Urinary bladder (tissue), 4 donors: ENCODE measurements around the gene GSKIP. TPM values are rescaled to one million over a fixed set of nuclear protein-coding genes. Genes with fewer than 3 reads are reported as not detected.

ENCODE experiments used
- DNase-seq: peaks from one replicate; pipeline ENCODE4 v3.0.0-alpha.2; 2015; ENCODE audit errors: extremely low spot score
- H3K27ac ChIP-seq: one replicate; pipeline ENCODE4 v1.5.1; 2013; ENCODE audit warnings: low read depth, mild to moderate bottlenecking, moderate library complexity
- H3K36me3 ChIP-seq: one replicate; pipeline ENCODE4 v1.6.1; 2013; ENCODE audit warnings: mild to moderate bottlenecking, moderate library complexity; ENCODE audit not compliant: insufficient read depth
- H3K4me1 ChIP-seq: one replicate; pipeline ENCODE4 v1.6.1; 2013; ENCODE audit warnings: mild to moderate bottlenecking, moderate library complexity; ENCODE audit not compliant: insufficient read depth
- H3K4me3 ChIP-seq: one replicate; pipeline ENCODE4 v1.5.1; 2013; ENCODE audit warnings: low read depth, low read length
- WGBS: extraction: QIAGEN DNeasy Blood & Tissue Kit; methylation state at CpG from one replicate; pipeline ENCODE4 v1.1.7; 2013; 5-methylcytosine and 5-hydroxymethylcytosine counted together
- polyA plus RNA-seq: library from polyadenylated mRNA; stranded (reverse); fragments of 200-250 nt; gene quantifications from one replicate; pipeline ENCODE4 v1.2.3, GENCODE V29; 2013
- small RNA-seq: library from RNA; depleted of rRNA; stranded (forward); fragments of <200 nt; gene quantifications from one replicate; pipeline ENCODE3, GENCODE V24; 2014
- total RNA-seq: library from RNA; depleted of rRNA; stranded (reverse); fragments of >200 nt; gene quantifications from one replicate; pipeline ENCODE4 v1.2.3, GENCODE V29; 2014
- donor health status: healthy with polysubstance abuse.
- donor health status: healthy.

GSKIP gene
- total and polyA plus RNA-seq, 2 donors = 16.9 to 29.2 TPM

- Histone ChIP-seq H3K4me3 (no peak overlapping the region), H3K4me1 (no peaks in the 10 kb centered on the region), H3K36me3 (no peaks in the 10 kb centered on the region), H3K27ac (no peak overlapping the region)
- DNase-seq = no peak
- WGBS = 85% methylated on average over 5 of the region's 5 CpGs
Observed at GRCh38 chr14:96413526-96413925, 50.2 kb downstream of the GSKIP start.

GRCh38 chr14:96415559-96415958 is 52.2 kb downstream of the GSKIP start:
- 96% methylated on average over 2 of the region's 2 CpGs for WGBS
- Histone ChIP-seq H3K4me1 (no peaks in the 10 kb centered on the region), H3K27ac (no peak overlapping the region), H3K36me3 (no peaks in the 10 kb centered on the region), H3K4me3 (no peak overlapping the region)
- DNase-seq = no peak

- H3K27ac ChIP-seq = no peak overlapping the region
- H3K36me3 ChIP-seq = no peaks in the 10 kb centered on the region
- DNase-seq = no peak
- WGBS = 58% methylated on average over 1 of the region's 1 CpG
- no peaks in the 10 kb centered on the region for H3K4me1 ChIP-seq
- H3K4me3 ChIP-seq = no peak overlapping the region
Observed at GRCh38 chr14:96416292-96416691, 53.0 kb downstream of the GSKIP start.

- DNase-seq = no peak
- 86% methylated on average over 2 of the region's 2 CpGs for WGBS
- Histone ChIP-seq H3K4me1 (no peaks in the 10 kb centered on the region), H3K27ac (no peak overlapping the region), H3K4me3 (no peak overlapping the region), H3K36me3 (no peaks in the 10 kb centered on the region)
Observed at GRCh38 chr14:96417254-96417653, 53.9 kb downstream of the GSKIP start.

- H3K4me3 ChIP-seq = no peak overlapping the region
- no peak overlapping the region for H3K27ac ChIP-seq
- no peaks in the 10 kb centered on the region for H3K4me1 ChIP-seq
- no peak for DNase-seq
- no peaks in the 10 kb centered on the region for H3K36me3 ChIP-seq
- WGBS = 94% methylated on average over 4 of the region's 4 CpGs
Observed at GRCh38 chr14:96418075-96418474, 54.7 kb downstream of the GSKIP start.

GRCh38 chr14:96421236-96421635 is 57.9 kb downstream of the GSKIP start:
- no peak for DNase-seq
- 83% methylated on average over 6 of the region's 6 CpGs for WGBS
- Histone ChIP-seq H3K36me3 (no peaks in the 10 kb centered on the region), H3K27ac (no peak overlapping the region), H3K4me3 (no peak overlapping the region), H3K4me1 (no peaks in the 10 kb centered on the region)

GRCh38 chr14:96422992-96423391 is 59.7 kb downstream of the GSKIP start:
- Histone ChIP-seq H3K36me3 (no peaks in the 10 kb centered on the region), H3K4me3 (no peak overlapping the region), H3K4me1 (no peaks in the 10 kb centered on the region), H3K27ac (no peak overlapping the region)
- WGBS = 80% methylated on average over 5 of the region's 5 CpGs
- DNase-seq = no peak

- H3K27ac ChIP-seq = no peak overlapping the region
- 56% methylated on average over 25 of the region's 25 CpGs for whole genome bisulfite sequencing
- H3K4me1 ChIP-seq = no peaks in the 10 kb centered on the region
- DNase-seq = no peak
- peak overlapping the region; percentile 24 for H3K4me3 ChIP-seq
- no peaks in the 10 kb centered on the region for H3K36me3 ChIP-seq
Observed at GRCh38 chr14:96423446-96424108, 60.3 kb downstream of the GSKIP start.

- H3K4me1 ChIP-seq = no peaks in the 10 kb centered on the region
- no peak overlapping the region for H3K27ac ChIP-seq
- peak overlapping the region; percentile 24 for H3K4me3 ChIP-seq
- DNase-seq = peak; percentile 71
- 5% methylated on average over 33 of the region's 33 CpGs for WGBS
- H3K36me3 ChIP-seq = no peaks in the 10 kb centered on the region
Observed at GRCh38 chr14:96424109-96424989, 61.0 kb downstream of the GSKIP start.

GRCh38 chr14:96434040-96434439 is 70.7 kb downstream of the GSKIP start:
- 72% methylated on average over 4 of the region's 4 CpGs for WGBS
- Histone ChIP-seq H3K4me1 (no peaks in the 10 kb centered on the region), H3K4me3 (no peak overlapping the region), H3K27ac (no peak overlapping the region), H3K36me3 (no peaks in the 10 kb centered on the region)
- no peak for DNase-seq

Small RNAs within 50 kb of the gene (small RNA-seq; reads per million reads assigned to genes)
- 0.21 reads per million for gene RNU2-33P

Other genes with a start within 250 kb of the GSKIP start
- 10.5 TPM for gene BDKRB2, start 158.7 kb upstream of the GSKIP start, total RNA-seq
- 30.5 TPM for gene BDKRB2, start 158.7 kb upstream of the GSKIP start, polyA plus RNA-seq
- 3.0 TPM for gene BDKRB1, start 107.3 kb upstream of the GSKIP start, total RNA-seq
- 2.9 TPM for gene BDKRB1, start 107.3 kb upstream of the GSKIP start, polyA plus RNA-seq
- gene ATG2B, start 185 bp upstream of the GSKIP start, total RNA-seq = 52.4 TPM
- gene ATG2B, start 185 bp upstream of the GSKIP start, polyA plus RNA-seq = 8.0 TPM
- gene AK7, start 28.6 kb downstream of the GSKIP start, total RNA-seq = 0.53 TPM
- 0.92 TPM for gene AK7, start 28.6 kb downstream of the GSKIP start, polyA plus RNA-seq
- gene PAPOLA, start 138.9 kb downstream of the GSKIP start, total RNA-seq = 327 TPM
- gene PAPOLA, start 138.9 kb downstream of the GSKIP start, polyA plus RNA-seq = 70.6 TPM